ENCODE data around the gene LEMD2. TPM values are rescaled to one million over a fixed set of nuclear protein-coding genes. Genes with fewer than 3 reads are reported as not detected.

The LEMD2 gene
- total RNA-seq: 47.0 and 56.4 TPM in 2 replicates

DNA sequence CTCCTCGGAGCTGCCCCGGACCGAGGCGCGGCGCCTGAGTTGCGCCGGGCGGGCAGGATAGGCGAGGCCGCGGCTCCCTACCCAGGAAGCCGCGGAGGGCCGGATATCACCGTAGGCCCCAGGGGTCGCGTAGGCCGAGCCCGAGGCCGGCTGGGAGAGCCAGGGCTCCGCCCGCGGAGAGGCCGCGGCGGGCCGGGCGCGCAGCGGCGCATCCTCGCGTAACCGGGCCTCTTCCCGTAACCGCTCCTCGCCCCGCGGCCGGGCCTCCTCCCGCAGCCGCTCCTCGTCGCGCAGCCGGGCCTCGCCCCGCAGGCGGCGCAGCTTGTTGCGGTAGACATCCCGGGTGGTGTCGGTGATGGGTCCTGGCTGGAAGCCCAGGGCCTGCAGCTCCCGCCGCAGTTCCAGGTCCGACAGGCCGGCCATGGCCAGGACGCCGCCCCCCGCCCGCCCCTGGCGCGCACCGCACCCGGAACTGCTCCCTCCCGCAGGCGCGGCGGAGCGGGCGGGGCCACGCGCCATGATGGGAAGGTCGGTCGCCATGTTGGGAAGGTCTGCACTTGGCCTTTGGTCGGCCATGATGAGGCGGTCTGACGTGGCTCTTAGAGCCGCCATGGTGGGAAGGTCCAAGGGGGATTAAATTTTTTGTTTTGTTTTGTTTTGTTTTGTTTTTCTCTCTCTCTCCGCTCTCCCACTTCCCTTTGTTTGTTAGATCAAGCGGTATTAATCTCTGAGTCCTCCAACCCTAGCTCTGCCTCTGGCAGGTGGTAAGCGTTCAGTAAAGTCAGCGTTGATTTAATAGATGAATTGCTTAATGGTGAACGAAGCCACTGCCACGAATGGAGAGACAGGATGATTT lies at the start of gene LEMD2:
Gene LEMD2, minus strand, starts transcription at position 437 of the 856 bp plus-strand sequence. Its CDS starts 14 bp downstream, at position 423.

DNA sequence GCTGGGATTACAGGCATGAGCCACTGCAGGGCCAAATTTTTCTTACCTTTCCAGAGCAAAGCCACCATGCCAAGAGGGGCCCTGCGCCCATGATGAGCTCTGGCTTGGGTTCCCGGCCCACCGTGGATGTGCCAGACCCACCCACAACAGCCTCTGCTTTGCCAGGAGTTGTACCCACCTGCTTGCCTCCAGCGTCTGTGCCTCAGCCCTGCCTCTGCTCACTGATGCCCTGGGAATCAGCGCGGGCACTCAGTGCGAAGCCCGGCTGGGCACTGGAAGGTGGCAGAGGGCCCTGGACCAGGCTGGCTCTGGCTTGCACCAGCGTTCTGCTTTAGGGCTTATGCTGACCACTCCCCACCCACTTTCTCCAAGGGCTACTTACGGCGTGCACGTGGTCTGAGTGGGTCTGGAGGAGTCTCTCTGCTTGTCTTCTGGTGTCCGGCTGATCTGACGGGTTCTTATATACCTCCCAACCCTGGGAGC lies 14.7 kb upstream of the LEMD2 start, which contains the start of gene MLN:
Gene MLN, minus strand, starts transcription at position 433 of the 483 bp plus-strand sequence. CDS start 2,840 bp downstream, outside the sequence.

DNA sequence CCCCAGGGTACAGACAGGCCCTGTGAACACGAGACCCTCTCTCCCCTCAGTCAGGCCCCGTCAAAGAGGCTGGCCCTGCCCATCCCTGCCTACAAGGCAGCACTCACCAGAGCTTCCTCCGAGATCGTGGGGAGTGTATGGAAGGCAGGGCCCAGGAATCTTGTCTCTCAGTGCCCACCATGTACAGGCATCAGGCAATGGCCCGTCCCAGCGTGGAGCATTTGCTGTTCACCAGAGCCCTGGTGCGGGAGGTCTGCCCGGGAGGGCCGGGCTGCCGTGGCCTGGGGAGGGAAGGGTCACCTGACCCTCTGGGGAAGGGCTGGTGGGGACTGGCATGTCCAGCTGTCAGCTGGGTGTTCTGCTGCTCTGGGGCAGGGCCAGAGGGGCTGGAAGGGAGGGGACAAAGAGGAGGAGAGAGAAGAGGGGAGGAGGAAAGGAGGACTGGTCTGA lies 42.3 kb downstream of the LEMD2 start, which contains the start of gene IP6K3:
Gene IP6K3, minus strand, starts transcription at position 255 of the 450 bp plus-strand sequence. CDS start 11,429 bp downstream, outside the sequence.

Other genes with a start within 250 kb of the LEMD2 start
- gene BAK1, start 208.9 kb downstream of the LEMD2 start, total RNA-seq: 10.5 and 11.7 TPM in 2 replicates
- 70.3 and 77.4 TPM in 2 replicates for gene ITPR3, start 167.8 kb downstream of the LEMD2 start, total RNA-seq
- 12.7 and 27.5 TPM in 2 replicates for gene UQCC2, start 77.4 kb downstream of the LEMD2 start, total RNA-seq
- gene IP6K3, start 42.2 kb downstream of the LEMD2 start, total RNA-seq: 0.50 TPM in 1 of 2 replicates, not detected in the other
- gene MLN, start 14.9 kb upstream of the LEMD2 start, total RNA-seq: not detected in 2 replicates